CD8-positive, alpha-beta memory T cell (primary cell): ENCODE measurements around the gene ALDH9A1. TPM values are rescaled to one million over a fixed set of nuclear protein-coding genes. Genes with fewer than 3 reads are reported as not detected.

Source experiments
- CTCF ChIA-PET: fragments of 350-600 bp; sonication (Branson Sonifier 250); formaldehyde crosslinking; loops from one replicate; lab custom pipeline; 2021; ENCODE audit warnings: antibody characterized with exemption; lab: Charles Lee
- POLR2A ChIA-PET: fragments of 350-600 bp; sonication (Branson Sonifier 250); formaldehyde crosslinking; loops from one replicate; lab custom pipeline; 2021; ENCODE audit warnings: antibody characterized with exemption; lab: Charles Lee
- DNase-seq, 5 donors: peaks; one replicate each; pipeline versions ENCODE4 v3.0.0 to v3.0.0-alpha.2; 2020 to 2022; ENCODE audit warnings: mixed read lengths in 1 of 5
- H3K27ac ChIP-seq: one replicate; pipeline ENCODE4 v1.7.0; 2013; ENCODE audit warnings: low read depth, mild to moderate bottlenecking, low read length, moderate library complexity
- H3K27me3 ChIP-seq: 2 replicates; pipeline ENCODE4 v1.7.0; 2013; ENCODE audit warnings: low read length, mild to moderate bottlenecking; ENCODE audit not compliant: insufficient read depth, poor library complexity, severe bottlenecking
- H3K36me3 ChIP-seq: 2 replicates; pipeline ENCODE4 v1.7.0; 2013; ENCODE audit warnings: mild to moderate bottlenecking, low read length, moderate library complexity; ENCODE audit not compliant: insufficient read depth
- H3K4me1 ChIP-seq: 2 replicates; pipeline ENCODE4 v1.7.0; 2013; ENCODE audit warnings: mild to moderate bottlenecking, low read length, moderate library complexity; ENCODE audit not compliant: insufficient read depth
- H3K4me3 ChIP-seq: 2 replicates; pipeline ENCODE4 v1.7.0; 2013; ENCODE audit warnings: mild to moderate bottlenecking, low read length
- H3K9me3 ChIP-seq: 2 replicates; pipeline ENCODE4 v1.7.0; 2013; ENCODE audit warnings: mild to moderate bottlenecking, low read length
- H3K27ac Mint-ChIP-seq, 8 donors: one replicate each; pipeline ENCODE4 v1.8.0; 2020 to 2021; ENCODE audit warnings: mixed read lengths in 8 of 8, mild to moderate bottlenecking in 6 of 8, inconsistent platforms in 3 of 8, moderate library complexity in 3 of 8
- H3K27me3 Mint-ChIP-seq, 2 donors: one replicate each; pipeline ENCODE4 v1.8.0; 2020 to 2021; ENCODE audit warnings: mixed read lengths in 2 of 2, mild to moderate bottlenecking in 1 of 2, moderate library complexity in 1 of 2
- H3K36me3 Mint-ChIP-seq, 3 donors: one replicate each; pipeline ENCODE4 v1.8.0; 2020 to 2021; ENCODE audit warnings: mixed read lengths in 3 of 3, inconsistent platforms in 1 of 3, mild to moderate bottlenecking in 1 of 3
- H3K4me1 Mint-ChIP-seq, 3 donors: one replicate each; pipeline ENCODE4 v1.8.0; 2020 to 2021; ENCODE audit warnings: mixed read lengths in 3 of 3, inconsistent platforms in 1 of 3, mild to moderate bottlenecking in 1 of 3
- H3K4me3 Mint-ChIP-seq, 7 donors: one replicate each; pipeline ENCODE4 v1.8.0; 2020 to 2021; ENCODE audit warnings: mixed read lengths in 7 of 7, mild to moderate bottlenecking in 6 of 7, moderate library complexity in 4 of 7, inconsistent platforms in 2 of 7
- H3K9me3 Mint-ChIP-seq, 5 donors: one replicate each; pipeline ENCODE4 v1.8.0; 2020 to 2022; ENCODE audit warnings: mixed read lengths in 5 of 5, mild to moderate bottlenecking in 3 of 5, moderate library complexity in 2 of 5, inconsistent platforms in 1 of 5
- polyA plus RNA-seq: library from polyadenylated mRNA; unstranded; fragments of 300-500 nt; fragmentation: Illumina TruSeq; gene quantifications from one replicate; pipeline ENCODE4 v1.2.3, GENCODE V29; 2021
- total RNA-seq, 2 experiments: library from RNA; stranded (reverse); gene quantifications; one replicate each; pipeline ENCODE4 v1.2.3, GENCODE V29; 2021

The ALDH9A1 gene
- total and polyA plus RNA-seq, 3 experiments from 2014 or later: 42.9 to 101 (median 44.4) TPM

DNA sequence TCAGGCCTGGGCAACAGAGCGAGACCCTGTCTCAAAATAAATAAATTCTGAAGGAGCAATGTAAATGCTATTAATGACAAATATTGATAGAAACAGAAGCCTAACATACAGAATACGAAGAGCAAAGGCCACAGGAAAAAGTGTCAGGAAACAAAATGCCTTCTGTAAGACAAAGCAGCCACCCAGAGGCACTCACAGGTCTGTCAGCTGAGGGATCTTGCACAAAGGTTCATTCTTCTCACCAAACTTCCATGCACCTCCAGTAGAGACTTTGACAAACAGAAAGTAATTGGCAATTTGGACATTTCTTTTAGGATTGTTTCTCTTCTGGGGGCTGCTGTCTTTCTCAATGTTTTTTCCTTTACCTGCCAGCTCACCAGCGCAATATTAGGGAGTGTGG lies 1.2 kb upstream of the ALDH9A1 start:
- POLR2A ChIA-PET: no interaction called here

DNA sequence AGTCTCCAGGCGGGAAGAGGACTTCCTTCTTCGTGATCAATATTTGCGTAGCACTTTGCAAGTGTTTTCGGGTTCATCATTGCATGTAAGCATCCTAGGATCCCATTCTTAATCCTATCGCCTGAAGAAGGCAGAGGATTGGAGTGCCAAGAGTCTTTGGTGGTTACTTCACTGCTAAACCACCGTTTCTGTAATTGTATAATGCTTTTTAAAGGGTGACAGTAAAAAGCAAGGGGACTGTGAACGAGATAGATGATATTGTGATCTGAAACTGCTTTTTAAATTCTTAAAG lies 345 bp upstream of the ALDH9A1 start:
- peaks cover 2 to 3% of the 10 kb centered on the region in 2 donors for H3K27me3 Mint-ChIP-seq
- CTCF ChIA-PET: interaction anchor here (1.1 to 1.6 kb wide), 5 partner anchors 42 to 101 kb away, joined by 3 to 7 read pairs (median 4); partner anchors contain the start of gene MGST3
- no peaks in the 10 kb centered on the region for H3K9me3 Mint-ChIP-seq
- peak overlapping the region; percentile 78 for H3K4me3 ChIP-seq
- H3K36me3 Mint-ChIP-seq: peaks cover 0 to 19% (median 1%) of the 10 kb centered on the region in 3 donors
- peak overlapping the region; percentile 92 to 100 (median 96) for H3K4me3 Mint-ChIP-seq
- POLR2A ChIA-PET: interaction anchor here (0.5 to 1.6 kb wide), 5 partner anchors 68 to 172 kb away, joined by 3 to 13 read pairs (median 5); partner anchors contain the start of genes MGST3, TMCO1 and UCK2
- H3K9me3 ChIP-seq: no peaks in the 10 kb centered on the region
- no peak for DNase-seq
- peaks cover 23% of the 10 kb centered on the region for H3K4me1 ChIP-seq
- H3K27me3 ChIP-seq: no peaks in the 10 kb centered on the region
- H3K27ac Mint-ChIP-seq: peak overlapping the region; percentile 83 to 100 (median 94)
- peaks cover 31 to 46% (median 37%) of the 10 kb centered on the region in 3 donors for H3K4me1 Mint-ChIP-seq
- H3K27ac ChIP-seq: peak overlapping the region; percentile 77
- no peaks in the 10 kb centered on the region for H3K36me3 ChIP-seq

More for the DNA sequence above, 1.2 kb upstream of the ALDH9A1 start:
- H3K4me1 Mint-ChIP-seq: peaks cover 31 to 46% (median 37%) of the 10 kb centered on the region in 3 donors
- DNase-seq: no peak
- H3K36me3 Mint-ChIP-seq: peaks cover 0 to 15% (median 1%) of the 10 kb centered on the region in 3 donors
- no peaks in the 10 kb centered on the region for H3K9me3 Mint-ChIP-seq
- Histone ChIP-seq H3K4me3 (no peak overlapping the region), H3K9me3 (no peaks in the 10 kb centered on the region), H3K4me1 (peaks cover 23% of the 10 kb centered on the region), H3K27ac (no peak overlapping the region), H3K27me3 (no peaks in the 10 kb centered on the region), H3K36me3 (no peaks in the 10 kb centered on the region)
- peak overlapping the region in 3 of 8 donors; percentile 40 to 81 (median 42) for H3K27ac Mint-ChIP-seq
- peaks cover 2 to 3% of the 10 kb centered on the region in 2 donors for H3K27me3 Mint-ChIP-seq
- peak overlapping the region; percentile 43 to 97 (median 64) for H3K4me3 Mint-ChIP-seq
- CTCF ChIA-PET: no interaction called here

DNA sequence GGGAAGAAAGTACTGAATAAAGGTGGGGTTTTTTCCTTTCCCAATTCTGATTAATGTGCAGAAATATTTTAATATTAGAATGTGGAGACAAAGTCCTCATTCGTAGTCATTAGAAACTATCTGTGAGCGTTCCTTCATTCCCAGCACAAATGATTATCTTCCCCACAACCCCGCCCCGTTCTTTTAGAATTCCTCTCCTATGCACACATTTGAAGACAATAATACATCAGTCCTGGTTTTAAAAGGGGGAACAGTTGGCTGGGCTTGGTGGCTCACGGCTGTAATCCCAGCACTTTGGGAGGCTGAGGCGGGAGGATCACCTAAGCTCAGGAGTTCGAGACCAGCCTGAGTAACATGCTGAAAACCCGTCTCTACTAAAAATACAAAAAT lies 876 bp downstream of the ALDH9A1 start:
- Mint-ChIP-seq H3K4me1 (peaks cover 31 to 48% (median 40%) of the 10 kb centered on the region in 3 donors), H3K36me3 (peaks cover 0 to 28% (median 1%) of the 10 kb centered on the region in 3 donors), H3K27me3 (peaks cover 0 to 3% of the 10 kb centered on the region in 2 donors), H3K9me3 (no peaks in the 10 kb centered on the region), H3K4me3 (peak overlapping the region; percentile 92 to 100 (median 96)), H3K27ac (peak overlapping the region; percentile 47 to 100 (median 98))
- peaks cover 23% of the 10 kb centered on the region for H3K4me1 ChIP-seq
- H3K27me3 ChIP-seq: no peaks in the 10 kb centered on the region
- H3K27ac ChIP-seq: peak overlapping the region; percentile 77
- DNase-seq: no peak
- no peaks in the 10 kb centered on the region for H3K9me3 ChIP-seq
- CTCF ChIA-PET: interaction anchor here (0.8 to 1.6 kb wide), 7 partner anchors 14 to 217 kb away, joined by 3 to 7 read pairs (median 3); no protein-coding TSS in a partner anchor
- peak overlapping the region; percentile 78 for H3K4me3 ChIP-seq
- H3K36me3 ChIP-seq: no peaks in the 10 kb centered on the region
- POLR2A ChIA-PET: interaction anchor here (1.6 kb wide), 2 partner anchors 67 to 72 kb away, joined by 10 to 13 read pairs; partner anchors contain the start of genes MGST3 and TMCO1

GRCh38 chr1:165696625-165697100 lies 1.7 kb downstream of the ALDH9A1 start:
- Mint-ChIP-seq H3K9me3 (no peaks in the 10 kb centered on the region), H3K4me3 (peak overlapping the region; percentile 84 to 100 (median 94)), H3K36me3 (peaks cover 0 to 36% (median 1%) of the 10 kb centered on the region in 3 donors), H3K27ac (peak overlapping the region; percentile 21 to 96 (median 54)), H3K4me1 (peaks cover 35 to 56% (median 48%) of the 10 kb centered on the region in 3 donors), H3K27me3 (peaks cover 0 to 3% of the 10 kb centered on the region in 2 donors)
- peak overlapping the region; percentile 78 for H3K4me3 ChIP-seq
- no peaks in the 10 kb centered on the region for H3K27me3 ChIP-seq
- no peak for DNase-seq
- H3K36me3 ChIP-seq: no peaks in the 10 kb centered on the region
- ChIA-PET POLR2A (no interaction called here), CTCF (interaction anchor here (1.4 kb wide), 1 partner anchor 217 kb away, joined by 3 read pairs; no protein-coding TSS in a partner anchor)
- peaks cover 23% of the 10 kb centered on the region for H3K4me1 ChIP-seq
- H3K27ac ChIP-seq: no peak overlapping the region
- H3K9me3 ChIP-seq: no peaks in the 10 kb centered on the region

DNA sequence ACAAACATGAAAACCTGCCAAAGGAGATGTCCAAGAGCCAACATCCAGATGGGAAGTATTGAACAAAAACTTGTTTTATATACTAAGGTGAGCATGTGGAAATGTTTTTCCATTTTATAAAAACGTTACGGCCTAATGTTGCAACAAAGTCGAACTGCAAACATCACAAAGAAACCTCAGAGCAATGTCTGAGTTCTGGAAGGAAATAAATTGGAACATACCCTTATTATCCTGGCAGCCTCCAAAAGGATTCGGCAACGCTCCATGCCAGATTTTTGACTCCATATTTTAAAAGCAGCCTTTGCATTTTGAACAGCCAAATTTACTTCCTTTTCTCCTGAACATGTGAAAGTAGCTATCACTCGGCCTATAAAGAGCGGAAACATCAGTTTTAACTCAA lies 3.3 kb downstream of the ALDH9A1 start:
- ChIA-PET CTCF (no interaction called here), POLR2A (interaction anchor here (0.7 kb wide), 1 partner anchor 63 kb away, joined by 13 read pairs; no protein-coding TSS in a partner anchor)
- peaks cover 43 to 69% (median 57%) of the 10 kb centered on the region in 3 donors for H3K4me1 Mint-ChIP-seq
- Histone ChIP-seq H3K27me3 (no peaks in the 10 kb centered on the region), H3K4me3 (no peak overlapping the region), H3K27ac (no peak overlapping the region), H3K4me1 (peaks cover 23% of the 10 kb centered on the region), H3K36me3 (no peaks in the 10 kb centered on the region), H3K9me3 (no peaks in the 10 kb centered on the region)
- peak overlapping the region in 2 of 7 donors; percentile 22 to 51 for H3K4me3 Mint-ChIP-seq
- DNase-seq: no peak
- H3K36me3 Mint-ChIP-seq: peaks cover 0 to 47% (median 3%) of the 10 kb centered on the region in 3 donors
- no peaks in the 10 kb centered on the region for H3K27me3 Mint-ChIP-seq
- no peaks in the 10 kb centered on the region for H3K9me3 Mint-ChIP-seq
- peak overlapping the region in 2 of 8 donors; percentile 14 to 24 for H3K27ac Mint-ChIP-seq

DNA sequence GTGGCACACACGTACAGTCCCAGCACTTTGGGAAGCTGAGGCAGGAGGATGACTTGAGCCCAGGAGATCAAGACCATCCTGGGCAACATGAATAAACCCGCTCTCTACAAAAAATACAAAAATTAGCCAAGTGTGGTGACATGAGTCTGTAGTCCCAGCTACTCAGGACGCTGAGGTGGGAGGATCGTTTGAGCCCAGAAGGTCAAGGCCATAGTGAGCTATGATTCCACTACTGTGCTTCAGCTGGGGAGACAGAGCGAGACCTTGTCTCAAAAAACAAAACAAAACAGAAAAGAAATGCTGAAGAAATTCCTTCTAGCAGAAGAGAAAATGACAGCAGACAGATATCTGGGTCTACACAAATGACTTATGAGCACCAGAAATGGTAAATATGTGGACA lies 10.3 kb downstream of the ALDH9A1 start:
- H3K4me3 ChIP-seq: no peak overlapping the region
- CTCF ChIA-PET: no interaction called here
- no peaks in the 10 kb centered on the region for H3K27me3 ChIP-seq
- POLR2A ChIA-PET: no interaction called here
- H3K36me3 ChIP-seq: peaks cover 6% of the 10 kb centered on the region
- DNase-seq: no peak
- H3K27ac ChIP-seq: no peak overlapping the region
- Mint-ChIP-seq H3K27me3 (no peaks in the 10 kb centered on the region), H3K36me3 (peaks cover 4 to 70% (median 18%) of the 10 kb centered on the region in 3 donors), H3K4me3 (no peak overlapping the region), H3K4me1 (peaks cover 55 to 76% (median 70%) of the 10 kb centered on the region in 3 donors), H3K27ac (no peak overlapping the region), H3K9me3 (no peaks in the 10 kb centered on the region)
- no peaks in the 10 kb centered on the region for H3K9me3 ChIP-seq
- H3K4me1 ChIP-seq: peaks cover 17% of the 10 kb centered on the region

GRCh38 chr1:165686971-165687433 lies 11.4 kb downstream of the ALDH9A1 start:
- peaks cover 9 to 72% (median 24%) of the 10 kb centered on the region in 3 donors for H3K36me3 Mint-ChIP-seq
- H3K4me3 ChIP-seq: no peak overlapping the region
- peaks cover 16% of the 10 kb centered on the region for H3K36me3 ChIP-seq

More at GRCh38 chr1:165686971-165687433, 11.4 kb downstream of the ALDH9A1 start:
- Histone ChIP-seq H3K4me1 (peaks cover 17% of the 10 kb centered on the region), H3K9me3 (no peaks in the 10 kb centered on the region), H3K27ac (no peak overlapping the region), H3K27me3 (no peaks in the 10 kb centered on the region)
- no peaks in the 10 kb centered on the region for H3K27me3 Mint-ChIP-seq
- ChIA-PET POLR2A (no interaction called here), CTCF (no interaction called here)
- H3K4me1 Mint-ChIP-seq: peaks cover 54 to 69% (median 69%) of the 10 kb centered on the region in 3 donors
- DNase-seq: no peak
- peak overlapping the region; percentile 27 to 88 (median 70) for H3K27ac Mint-ChIP-seq
- H3K4me3 Mint-ChIP-seq: peak overlapping the region in 5 of 7 donors; percentile 19 to 87 (median 38)
- no peaks in the 10 kb centered on the region for H3K9me3 Mint-ChIP-seq
